HT-29 (cell line): ENCODE data around the gene SPEF2. TPM values are rescaled to one million over a fixed set of nuclear protein-coding genes. Genes with fewer than 3 reads are reported as not detected.
"Not testable (repeated sequence)": the region's sequence is repeated elsewhere in the genome, so short reads cannot be mapped to it uniquely, and the experiment has no call there.

Source experiments
- DNase-seq: peaks from one replicate; pipeline ENCODE4 v3.0.0-alpha.2; 2015; ENCODE audit warnings: low spot score
- total RNA-seq: library from RNA; depleted of rRNA; stranded (reverse); fragments of >200 nt; shearing (Covaris generic); gene quantifications from 2 replicates; pipeline ENCODE4 v1.2.3, GENCODE V29; 2014

SPEF2 gene
- total RNA-seq, 1 experiment from 2014 or later, result 4.3 TPM

DNA sequence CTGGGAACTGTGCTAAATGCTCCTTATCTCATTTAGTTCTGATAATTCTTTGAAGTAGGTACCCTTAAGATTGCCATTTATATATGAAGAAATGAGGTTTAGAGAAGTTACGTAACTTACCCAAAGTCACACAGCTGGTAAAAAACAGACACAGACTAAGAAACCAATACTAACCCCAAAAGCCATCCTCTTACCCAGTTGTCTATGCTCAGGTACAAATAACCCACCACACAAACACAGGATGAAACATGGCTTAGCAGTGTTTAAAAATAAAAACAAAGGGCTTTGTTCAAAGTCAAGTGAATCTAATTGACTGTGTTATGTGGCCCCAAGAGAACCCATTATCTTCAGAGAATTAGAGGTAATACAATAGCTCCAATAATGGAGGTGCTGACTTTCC, 202.0 kb downstream of the SPEF2 start:
- DNase-seq, result no peak

GRCh38 chr5:35820735-35821134, 203.1 kb downstream of the SPEF2 start:
- DNase-seq, result no peak

GRCh38 chr5:35821513-35821912, 203.8 kb downstream of the SPEF2 start:
- DNase-seq, result no peak

DNA sequence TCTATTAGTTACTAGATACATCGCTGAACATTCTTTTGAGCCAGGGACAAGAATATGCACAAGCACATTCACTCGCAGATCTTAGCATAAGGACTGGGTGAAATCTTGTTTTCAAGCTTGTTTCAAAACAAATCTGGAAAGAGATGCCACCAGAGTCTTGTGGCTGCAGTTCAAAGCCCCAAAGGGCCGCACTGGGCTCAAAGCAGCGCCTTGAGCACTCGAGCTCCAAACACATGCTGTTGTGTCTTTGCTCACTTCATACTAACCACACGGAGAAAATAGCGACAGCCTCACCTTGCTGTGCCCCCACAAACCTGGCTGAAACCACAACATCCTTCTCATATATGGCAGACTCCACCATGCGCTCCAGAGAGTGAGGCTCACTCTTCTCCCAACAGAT, 204.8 kb downstream of the SPEF2 start:
- no peak for DNase-seq

DNA sequence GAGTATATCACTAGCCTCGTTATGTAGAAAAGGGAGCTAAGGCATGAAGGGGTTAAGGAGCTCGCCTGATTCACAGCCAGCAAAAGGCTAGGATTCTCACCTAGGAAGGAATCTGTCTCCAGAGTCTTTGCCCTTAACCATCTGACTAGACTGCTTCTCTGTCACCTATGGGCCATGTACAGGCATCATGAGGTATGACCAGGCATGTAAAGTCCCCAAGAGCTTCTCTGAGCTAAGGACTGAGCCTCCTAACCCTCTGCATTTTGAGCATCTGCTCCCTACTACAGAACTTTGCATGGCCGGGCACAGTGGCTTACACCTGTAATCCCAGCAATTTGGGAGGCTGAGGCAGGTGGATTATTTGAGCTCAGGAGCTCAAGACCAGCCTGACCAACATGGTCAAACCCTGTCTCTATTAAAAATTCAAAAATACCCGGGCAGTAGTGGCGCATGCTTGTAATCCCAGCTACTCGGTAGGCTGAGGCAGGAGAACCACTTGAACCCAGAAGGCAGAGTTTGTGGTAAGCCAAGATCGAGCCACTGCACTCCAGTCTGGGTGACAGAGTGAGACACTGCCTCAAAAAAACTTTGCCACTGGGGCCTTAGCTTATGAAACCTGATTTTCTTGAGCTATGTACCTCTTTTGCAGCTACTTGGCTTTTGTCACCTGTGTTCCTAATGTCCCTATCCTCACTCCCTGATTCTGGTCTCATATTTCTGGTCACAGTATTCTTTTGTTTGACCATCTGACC, 205.9 kb downstream of the SPEF2 start:
- no peak for DNase-seq

- DNase-seq, result no peak
Measured at GRCh38 chr5:35826056-35826455, 208.4 kb downstream of the SPEF2 start.

DNA sequence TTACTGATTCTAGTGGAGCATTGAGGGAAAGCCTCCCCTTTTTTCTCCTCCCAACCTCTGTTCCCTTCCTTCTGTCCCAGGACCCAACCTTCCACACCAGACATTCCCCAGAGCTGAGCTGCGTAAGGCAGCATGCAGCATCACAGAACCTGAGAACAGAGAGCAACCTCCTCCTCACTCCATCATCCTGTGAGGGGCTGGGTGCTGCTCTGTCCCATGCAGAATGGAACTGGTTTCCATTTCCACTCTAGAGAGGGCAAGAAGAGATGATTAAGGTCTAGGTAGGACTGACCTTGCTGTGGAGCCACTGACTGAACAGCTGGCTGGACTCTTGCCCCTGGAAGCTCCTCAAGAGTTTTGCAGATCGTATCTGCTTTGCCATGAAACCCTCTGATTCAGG, 208.9 kb downstream of the SPEF2 start:
- DNase-seq, result no peak

DNA sequence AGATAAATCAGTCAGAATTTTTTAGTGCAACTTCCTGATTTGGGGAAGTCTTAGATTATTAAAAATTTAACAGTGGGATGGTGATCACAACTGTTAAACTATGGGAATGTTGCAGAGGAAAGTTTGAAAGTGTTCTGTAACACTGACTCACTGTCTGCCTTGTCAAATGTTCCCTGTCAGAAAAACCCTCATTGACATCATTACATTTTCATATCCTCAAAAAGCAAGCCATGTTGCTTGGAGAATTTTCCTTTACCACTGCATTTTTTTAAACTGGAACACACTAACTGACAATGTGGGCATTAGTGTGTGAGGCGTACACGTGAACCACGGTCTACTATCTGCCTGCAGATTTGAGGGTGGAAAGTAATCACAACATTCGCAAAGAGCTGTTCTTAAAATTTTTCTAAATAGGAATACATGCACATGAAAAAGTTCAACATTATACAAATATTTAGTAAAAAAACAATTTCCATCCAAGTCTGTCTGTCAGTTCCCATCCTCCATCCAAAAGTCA, 210.5 kb downstream of the SPEF2 start:
- no peak for DNase-seq

GRCh38 chr5:35830587-35830986, 212.9 kb downstream of the SPEF2 start:
- no peak for DNase-seq

DNA sequence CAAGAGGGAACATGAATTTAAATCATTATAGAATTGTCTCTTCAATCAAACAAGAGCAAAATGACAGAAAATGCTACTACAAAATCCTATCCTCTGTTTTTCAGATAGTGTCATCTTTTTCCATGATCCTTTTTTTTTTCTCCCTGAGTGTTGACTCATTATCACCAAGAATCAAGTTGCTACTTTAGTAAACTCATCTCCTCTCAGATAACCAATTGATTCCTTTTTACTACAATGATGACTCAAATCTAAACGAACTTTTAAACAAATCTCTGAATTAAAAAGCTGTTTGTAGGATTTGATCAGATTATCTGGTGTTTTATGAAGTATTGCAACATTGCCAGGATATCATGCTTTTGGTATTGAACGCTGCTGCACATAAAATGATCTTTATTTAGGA, 215.1 kb downstream of the SPEF2 start:
- DNase-seq, result no peak

GRCh38 chr5:35833224-35833623, 215.6 kb downstream of the SPEF2 start:
- DNase-seq, result no peak

DNA sequence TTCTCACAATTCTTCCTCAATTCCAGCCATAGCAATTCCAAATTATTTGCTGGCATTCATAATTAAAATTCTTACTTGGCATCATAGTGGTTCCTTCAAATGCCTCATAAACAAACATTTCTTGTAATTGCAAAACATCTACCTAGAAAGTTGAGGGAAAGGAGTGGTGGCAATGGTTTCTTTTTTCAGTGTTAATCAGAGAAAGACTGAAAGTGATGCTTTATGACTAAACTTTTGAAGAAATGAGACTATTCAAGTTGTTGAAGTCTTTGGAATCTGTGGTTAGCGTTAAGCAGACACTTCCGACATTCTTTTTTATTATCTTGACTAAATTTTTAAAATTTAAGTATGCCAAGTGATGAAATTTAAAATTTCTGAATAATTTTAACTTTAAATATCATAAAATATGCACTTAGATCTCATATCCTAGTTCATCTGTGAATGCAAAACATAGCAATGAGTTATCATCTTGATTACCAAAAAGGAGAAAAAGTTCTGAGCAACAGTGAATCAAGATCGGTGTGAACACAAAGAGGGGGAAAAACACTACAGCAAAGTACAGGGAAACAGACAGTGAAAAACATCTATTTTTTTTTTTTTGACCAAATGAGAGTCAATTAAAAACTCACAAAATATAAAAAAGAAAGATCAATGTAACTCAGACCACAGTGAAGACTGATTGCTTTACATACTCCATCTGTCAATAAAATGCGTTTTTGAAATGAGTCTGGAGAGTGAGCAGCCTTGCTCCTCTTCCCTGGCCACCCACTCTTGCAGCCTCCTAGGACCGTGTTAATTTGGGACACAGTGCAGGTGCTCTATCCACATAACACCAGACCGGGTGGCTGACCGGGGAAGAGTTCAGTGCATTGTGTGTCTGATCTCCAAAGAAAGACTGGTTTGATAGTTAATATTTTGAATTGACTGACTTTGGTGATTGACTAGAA, 218.4 kb downstream of the SPEF2 start:
- no peak for DNase-seq

GRCh38 chr5:35838370-35839042, 220.8 kb downstream of the SPEF2 start:
- no peak for DNase-seq

DNA sequence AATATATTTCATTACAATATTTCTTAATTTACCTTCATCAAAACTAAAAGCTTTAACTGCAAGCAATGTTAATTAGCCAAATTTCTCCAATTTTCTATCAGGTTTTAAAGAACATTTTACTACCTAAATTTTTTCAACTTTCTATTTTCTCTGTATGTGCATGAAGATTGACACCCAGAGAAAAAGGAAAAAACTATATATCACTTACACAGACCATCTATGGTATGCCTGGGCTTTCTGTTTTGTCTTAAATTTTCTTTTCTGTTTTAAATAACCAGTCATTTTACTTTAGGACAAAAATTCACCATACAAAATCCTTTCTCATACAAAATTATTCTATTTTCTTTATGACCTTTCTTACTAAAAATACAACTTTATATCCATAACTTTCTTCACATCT, 225.2 kb downstream of the SPEF2 start:
- no peak for DNase-seq

DNA sequence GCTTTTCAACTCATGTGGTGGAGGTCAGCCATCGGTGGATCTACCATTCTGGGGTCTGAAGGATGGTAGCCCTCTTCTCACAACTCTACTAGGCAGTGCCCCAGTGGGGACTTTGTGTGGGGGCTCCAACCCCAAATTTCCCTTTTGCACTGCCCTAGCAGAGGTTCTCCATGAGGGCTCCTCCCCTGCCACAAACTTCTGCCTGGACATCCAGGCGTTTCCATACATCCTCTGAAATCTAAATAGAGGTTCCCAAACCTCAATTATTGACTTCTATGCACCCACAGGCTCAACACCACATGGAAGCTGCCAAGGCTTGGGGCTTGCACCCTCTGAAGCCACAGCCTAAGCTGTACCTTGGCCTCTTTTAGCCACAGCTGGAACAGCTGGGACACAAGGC, 227.8 kb downstream of the SPEF2 start:
- DNase-seq, result not testable (repeated sequence)

DNA sequence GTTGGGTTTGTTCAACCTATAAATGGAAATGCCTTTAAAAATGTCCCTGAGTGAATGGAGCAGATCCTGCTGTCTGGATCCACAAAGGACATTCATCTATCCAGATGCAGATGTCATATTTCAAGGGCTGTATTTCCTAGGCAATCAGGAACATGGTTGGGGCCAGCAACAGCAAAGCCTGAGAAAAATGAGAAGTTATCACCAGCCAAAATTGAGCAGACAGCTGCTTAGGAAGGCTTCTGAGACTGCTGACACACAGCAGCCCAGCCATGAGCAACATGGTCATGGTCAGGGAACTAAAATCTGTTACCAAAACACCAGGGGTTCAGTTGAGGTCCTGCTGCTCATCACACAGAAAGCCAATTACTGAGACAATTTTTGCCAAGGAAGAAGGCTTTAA, 229.8 kb downstream of the SPEF2 start:
- DNase-seq, result no peak

GRCh38 chr5:35847961-35848360, 230.3 kb downstream of the SPEF2 start:
- no peak for DNase-seq

DNA sequence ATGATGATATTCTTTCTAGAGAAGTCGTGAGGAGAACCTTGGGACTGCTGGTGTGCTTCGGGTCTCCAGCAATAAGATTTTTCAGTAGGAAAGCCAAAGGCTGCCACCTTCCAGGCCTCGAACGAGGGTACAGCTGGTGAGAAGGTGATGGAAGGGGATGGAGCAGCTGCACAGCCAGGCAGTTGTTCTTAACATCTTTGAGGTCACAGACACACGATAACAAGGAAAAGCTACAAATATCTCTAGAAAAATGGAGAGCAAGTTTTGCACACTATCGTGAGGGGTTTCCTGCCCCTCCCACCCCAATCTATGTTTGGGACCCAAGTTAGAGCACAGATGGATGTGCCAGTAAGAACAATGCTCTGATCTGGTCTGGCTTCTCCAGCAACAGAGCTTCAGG, 232.2 kb downstream of the SPEF2 start:
- DNase-seq, result no peak

GRCh38 chr5:35850967-35851680, 233.5 kb downstream of the SPEF2 start:
- DNase-seq, result no peak

- no peak for DNase-seq
Measured at GRCh38 chr5:35852084-35852734, 234.5 kb downstream of the SPEF2 start.

GRCh38 chr5:35852773-35853172, 235.1 kb downstream of the SPEF2 start:
- no peak for DNase-seq
